MM.1S (cell line): ENCODE results near the gene MNT.

ENCODE experiments used
- DNase-seq: peaks from one replicate; pipeline ENCODE4 v3.0.0-alpha.2; 2015
- H2AFZ ChIP-seq: fragments of 300-600 bp; sonication (generic); 2 replicates; pipeline ENCODE4 v1.6.0; 2016; ENCODE audit warnings: antibody characterized with exemption, low read length
- H3F3A ChIP-seq: fragments of 300-600 bp; sonication (generic); 2 replicates; pipeline ENCODE4 v1.6.1; 2016; ENCODE audit warnings: mild to moderate bottlenecking, antibody characterized with exemption, low read length, moderate library complexity, mixed read lengths; ENCODE audit not compliant: insufficient read depth
- H3K27ac ChIP-seq: fragments of 300-600 bp; sonication (generic); 2 replicates; pipeline ENCODE4 v1.5.1; 2016; ENCODE audit warnings: mild to moderate bottlenecking, low read length
- H3K27me3 ChIP-seq: fragments of 300-600 bp; sonication (generic); replicated peaks from 2 replicates; pipeline ENCODE4 v1.6.0; 2016; ENCODE audit warnings: low read length; ENCODE audit not compliant: insufficient read depth
- H3K36me3 ChIP-seq: fragments of 300-600 bp; sonication (generic); replicated peaks from 2 replicates; pipeline ENCODE4 v1.6.1; 2016; ENCODE audit warnings: mild to moderate bottlenecking, low read length, mixed read lengths; ENCODE audit not compliant: insufficient read depth
- H3K4me1 ChIP-seq: fragments of 300-600 bp; sonication (generic); 2 replicates; pipeline ENCODE4 v1.6.1; 2016; ENCODE audit warnings: low read length, mixed read lengths
- H3K4me2 ChIP-seq: fragments of 300-600 bp; sonication (generic); 2 replicates; pipeline ENCODE4 v1.6.0; 2016; ENCODE audit warnings: low read depth, low read length
- H3K4me3 ChIP-seq: fragments of 300-600 bp; sonication (generic); 2 replicates; pipeline ENCODE4 v1.5.1; 2016; ENCODE audit warnings: low read length, mixed read lengths
- H3K79me2 ChIP-seq: fragments of 300-600 bp; sonication (generic); 2 replicates; pipeline ENCODE4 v1.6.1; 2016; ENCODE audit warnings: mixed run types, low read length, mixed read lengths
- H3K9ac ChIP-seq: fragments of 300-600 bp; sonication (generic); 2 replicates; pipeline ENCODE4 v1.6.1; 2016; ENCODE audit warnings: low read length, mixed read lengths
- H3K9me2 ChIP-seq: fragments of 300-600 bp; sonication (generic); replicated peaks from 2 replicates; pipeline ENCODE4 v1.6.1; 2016; ENCODE audit warnings: mild to moderate bottlenecking, low read length, mixed read lengths; ENCODE audit not compliant: insufficient read depth
- H3K9me3 ChIP-seq: fragments of 300-600 bp; sonication (generic); replicated peaks from 2 replicates; pipeline ENCODE4 v1.6.1; 2016; ENCODE audit warnings: mild to moderate bottlenecking, low read length, mixed read lengths; ENCODE audit not compliant: insufficient read depth
- H4K20me1 ChIP-seq: fragments of 300-600 bp; sonication (generic); 2 replicates; pipeline ENCODE4 v1.6.1; 2016; ENCODE audit warnings: mild to moderate bottlenecking, low read length, moderate library complexity, mixed read lengths; ENCODE audit not compliant: insufficient read depth
- EZH2 ChIP-seq: fragments of 300-600 bp; sonication (generic); optimal IDR thresholded peaks from 2 replicates; pipeline ENCODE3; 2017; ENCODE audit warnings: low read depth, mild to moderate bottlenecking, antibody characterized with exemption, low read length, mixed read lengths
- EZH2phosphoT487 ChIP-seq: fragments of 300-600 bp; sonication (generic); IDR thresholded peaks from 2 replicates; pipeline ENCODE4 v1.6.1; 2018; ENCODE audit warnings: antibody characterized with exemption, low read length
- TF ChIP-seq, protein P1 (sequence below): fragments of 300-600 bp; sonication (generic); IDR thresholded peaks from 2 replicates; pipeline ENCODE4 v1.5.1; 2016; ENCODE audit warnings: antibody characterized with exemption, low read length, mixed read lengths

MNT gene

DNA sequence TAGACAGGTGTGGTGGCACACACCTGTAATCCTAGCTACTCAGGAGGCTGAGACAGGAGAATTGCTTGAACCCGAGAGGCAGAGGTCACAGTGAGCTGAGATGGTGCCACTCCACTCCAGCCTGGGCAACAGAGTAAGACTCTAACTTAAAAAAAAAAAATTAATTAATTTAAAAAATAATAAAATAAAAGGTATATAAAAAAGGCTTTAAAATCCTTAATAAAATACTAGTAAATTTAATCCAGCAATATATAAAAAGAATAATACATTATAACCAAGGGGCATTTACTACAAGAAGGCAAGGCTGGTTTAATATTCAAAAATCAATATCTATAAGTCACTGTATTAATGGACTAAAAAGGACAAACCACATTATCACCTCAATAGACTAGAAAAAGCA, 44.8 kb upstream of the MNT start:
- Histone ChIP-seq H4K20me1 (no peaks in the 10 kb centered on the region), H3F3A (no peaks in the 10 kb centered on the region; the same call in 1 of the 2 replicates), H3K4me1 (no peaks in the 10 kb centered on the region), H3K4me2 (no peak overlapping the region), H3K4me3 (no peak overlapping the region), H3K27me3 (no peaks in the 10 kb centered on the region), H3K36me3 (peaks cover 2% of the 10 kb centered on the region; the same call in 1 of the 2 replicates), H3K9ac (no peak overlapping the region), H2AFZ (no peak overlapping the region), H3K9me3 (no peaks in the 10 kb centered on the region), H3K79me2 (peaks cover 16% of the 10 kb centered on the region), H3K27ac (no peak overlapping the region), H3K9me2 (no peaks in the 10 kb centered on the region)
- DNase-seq, result no peak
- TF ChIP-seq EZH2 (no peak), EZH2phosphoT487 (no peak)
- TF ChIP-seq, protein P1, sequence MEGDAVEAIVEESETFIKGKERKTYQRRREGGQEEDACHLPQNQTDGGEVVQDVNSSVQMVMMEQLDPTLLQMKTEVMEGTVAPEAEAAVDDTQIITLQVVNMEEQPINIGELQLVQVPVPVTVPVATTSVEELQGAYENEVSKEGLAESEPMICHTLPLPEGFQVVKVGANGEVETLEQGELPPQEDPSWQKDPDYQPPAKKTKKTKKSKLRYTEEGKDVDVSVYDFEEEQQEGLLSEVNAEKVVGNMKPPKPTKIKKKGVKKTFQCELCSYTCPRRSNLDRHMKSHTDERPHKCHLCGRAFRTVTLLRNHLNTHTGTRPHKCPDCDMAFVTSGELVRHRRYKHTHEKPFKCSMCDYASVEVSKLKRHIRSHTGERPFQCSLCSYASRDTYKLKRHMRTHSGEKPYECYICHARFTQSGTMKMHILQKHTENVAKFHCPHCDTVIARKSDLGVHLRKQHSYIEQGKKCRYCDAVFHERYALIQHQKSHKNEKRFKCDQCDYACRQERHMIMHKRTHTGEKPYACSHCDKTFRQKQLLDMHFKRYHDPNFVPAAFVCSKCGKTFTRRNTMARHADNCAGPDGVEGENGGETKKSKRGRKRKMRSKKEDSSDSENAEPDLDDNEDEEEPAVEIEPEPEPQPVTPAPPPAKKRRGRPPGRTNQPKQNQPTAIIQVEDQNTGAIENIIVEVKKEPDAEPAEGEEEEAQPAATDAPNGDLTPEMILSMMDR, result no peak

DNA sequence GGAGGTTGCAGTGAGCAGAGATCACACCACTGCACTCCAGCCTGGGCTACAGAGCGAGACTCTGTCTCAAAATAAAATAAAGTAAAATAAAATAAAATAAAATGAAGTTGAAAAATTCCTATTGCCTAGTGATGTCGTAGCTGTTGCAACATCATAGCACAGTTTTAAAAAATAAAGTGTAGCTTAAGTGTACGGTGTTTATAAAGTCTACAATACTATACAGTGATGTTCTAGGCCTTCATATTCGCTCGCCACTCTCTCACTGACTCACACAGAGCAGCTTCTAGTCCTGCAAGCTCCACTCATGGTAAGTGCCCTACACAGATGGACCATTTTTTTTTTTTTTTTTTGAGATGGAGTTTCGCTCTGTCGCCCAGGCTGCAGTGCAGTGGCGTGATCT, 43.5 kb upstream of the MNT start:
- Histone ChIP-seq H3K27me3 (no peaks in the 10 kb centered on the region), H3K27ac (no peak overlapping the region), H3K36me3 (no peaks in the 10 kb centered on the region), H3K9me3 (no peaks in the 10 kb centered on the region), H2AFZ (no peak overlapping the region), H3K4me1 (no peaks in the 10 kb centered on the region), H3F3A (no peaks in the 10 kb centered on the region; the same call in 1 of the 2 replicates), H3K4me2 (no peak overlapping the region), H3K4me3 (no peak overlapping the region), H3K79me2 (peaks cover 6% of the 10 kb centered on the region), H4K20me1 (no peaks in the 10 kb centered on the region), H3K9ac (no peak overlapping the region), H3K9me2 (no peaks in the 10 kb centered on the region)
- no peak for DNase-seq
- TF ChIP-seq EZH2, result no peak
- TF ChIP-seq, protein P1, result no peak
- TF ChIP-seq EZH2phosphoT487, result no peak

DNA sequence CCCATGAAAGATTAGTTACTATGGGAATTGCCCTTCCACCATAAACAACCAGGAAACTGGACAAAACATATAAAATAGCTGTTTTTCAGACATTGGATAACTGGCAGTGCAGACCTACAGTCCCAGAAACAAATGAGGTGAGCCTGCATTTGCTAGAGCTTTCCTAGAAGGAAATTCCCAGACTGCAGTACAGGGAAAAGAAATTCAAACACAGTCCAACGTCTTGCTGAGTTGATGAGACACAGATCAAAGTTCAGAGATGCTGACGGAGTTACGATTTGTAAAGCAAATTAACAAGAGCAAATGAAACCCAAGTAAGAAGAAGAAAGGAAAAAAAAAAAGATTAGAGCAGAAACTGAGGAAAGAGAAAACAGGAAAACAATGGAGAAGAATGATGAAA, 41.3 kb upstream of the MNT start:
- Histone ChIP-seq H3K27ac (no peak overlapping the region), H3K9ac (no peak overlapping the region), H3F3A (no peaks in the 10 kb centered on the region; the same call in 1 of the 2 replicates), H3K27me3 (no peaks in the 10 kb centered on the region), H3K4me3 (no peak overlapping the region), H3K9me3 (no peaks in the 10 kb centered on the region), H4K20me1 (no peaks in the 10 kb centered on the region), H3K4me2 (no peak overlapping the region), H3K36me3 (no peaks in the 10 kb centered on the region; the same call in 1 of the 2 replicates), H3K79me2 (peaks cover 2% of the 10 kb centered on the region; the same call in 1 of the 2 replicates), H3K9me2 (no peaks in the 10 kb centered on the region), H3K4me1 (no peaks in the 10 kb centered on the region), H2AFZ (no peak overlapping the region)
- DNase-seq, result no peak
- TF ChIP-seq EZH2phosphoT487, result no peak
- no peak for TF ChIP-seq EZH2
- TF ChIP-seq, protein P1, result no peak
